H1 (cell line): ENCODE data around the gene ADCY1. TPM values are rescaled to one million over a fixed set of nuclear protein-coding genes. Genes with fewer than 3 reads are reported as not detected.

Experiments used
- BACH1 ChIP-seq: IDR thresholded peaks from 2 replicates; pipeline ENCODE4 v1.6.1; 2012; ENCODE audit warnings: low read length, improper control_type of control experiment
- BRCA1 ChIP-seq: IDR thresholded peaks from 2 replicates; pipeline ENCODE4 v1.6.1; 2012; ENCODE audit warnings: low read depth, low read length, improper control_type of control experiment
- HDAC6 ChIP-seq: IDR thresholded peaks from one replicate; pipeline ENCODE4 v1.7.1; 2012; ENCODE audit warnings: low read depth, mild to moderate bottlenecking, inconsistent platforms, low read length, moderate library complexity
- KDM4A ChIP-seq: IDR thresholded peaks from one replicate; pipeline ENCODE4 v1.7.1; 2012; ENCODE audit warnings: low read depth, mild to moderate bottlenecking, moderate library complexity, low read length, inconsistent platforms; ENCODE audit not compliant: severe bottlenecking
- SUZ12 ChIP-seq: fragments of 200-600 bp; sonication (generic); IDR thresholded peaks from 2 replicates; pipeline ENCODE4 v1.6.1; 2012; ENCODE audit warnings: mild to moderate bottlenecking, inconsistent platforms, low read length, moderate library complexity, mixed read lengths
- ZNF274 ChIP-seq: IDR thresholded peaks from 2 replicates; pipeline ENCODE4 v1.7.0; 2012; ENCODE audit warnings: low read length, borderline replicate concordance; ENCODE audit errors: extremely low read depth
- polyA plus RNA-seq, 7 experiments: library from polyadenylated mRNA; depleted of rRNA in 3 of 7; stranded (reverse) in 5 of 7; unstranded in 2 of 7; fragments of >200 nt in 5 of 7; fragments of 200-250 nt in 2 of 7; gene quantifications; 1 replicate in 5 of 7; 2 replicates in 1 of 7; 4 replicates in 1 of 7; pipeline versions ENCODE4 v1.2.1 to v1.2.3, GENCODE V29; 2011 to 2013; ENCODE audit warnings: missing spikeins in 2 of 7, mixed read lengths in 2 of 7
- total RNA-seq: library from RNA; stranded (reverse); fragmentation: NEBNext Ultra II Directional; extraction: Animal tissue kit (Norgen Biotek cat#: 25700); gene quantifications from 2 replicates; pipeline ENCODE4 v1.2.1, GENCODE V29; 2021
- TF ChIP-seq, protein P1 (sequence below): fragments of 300-600 bp; sonication (generic); IDR thresholded peaks from 2 replicates; pipeline ENCODE4 v1.7.1; 2012; ENCODE audit warnings: low read length, moderate library complexity, mild to moderate bottlenecking, inconsistent platforms; ENCODE audit not compliant: insufficient replicate concordance
- TF ChIP-seq, protein P2 (sequence below), 3 experiments: IDR thresholded peaks; 1 replicate in 2 of 3; 2 replicates in 1 of 3; pipeline versions ENCODE4 v1.5.1 to v1.6.1; 2011; ENCODE audit warnings: low read length in 3 of 3, mild to moderate bottlenecking in 3 of 3, inconsistent platforms in 2 of 3, low read depth in 1 of 3, moderate library complexity in 1 of 3; ENCODE audit not compliant: insufficient read depth in 1 of 3; ENCODE audit errors: control extremely low read depth in 1 of 3

ADCY1 gene
- total and polyA plus RNA-seq, 2 of the 8 experiments (the other 6 are each of a cell fraction or from before 2014, with no cell fraction given): 7.9 to 26.9 TPM

DNA sequence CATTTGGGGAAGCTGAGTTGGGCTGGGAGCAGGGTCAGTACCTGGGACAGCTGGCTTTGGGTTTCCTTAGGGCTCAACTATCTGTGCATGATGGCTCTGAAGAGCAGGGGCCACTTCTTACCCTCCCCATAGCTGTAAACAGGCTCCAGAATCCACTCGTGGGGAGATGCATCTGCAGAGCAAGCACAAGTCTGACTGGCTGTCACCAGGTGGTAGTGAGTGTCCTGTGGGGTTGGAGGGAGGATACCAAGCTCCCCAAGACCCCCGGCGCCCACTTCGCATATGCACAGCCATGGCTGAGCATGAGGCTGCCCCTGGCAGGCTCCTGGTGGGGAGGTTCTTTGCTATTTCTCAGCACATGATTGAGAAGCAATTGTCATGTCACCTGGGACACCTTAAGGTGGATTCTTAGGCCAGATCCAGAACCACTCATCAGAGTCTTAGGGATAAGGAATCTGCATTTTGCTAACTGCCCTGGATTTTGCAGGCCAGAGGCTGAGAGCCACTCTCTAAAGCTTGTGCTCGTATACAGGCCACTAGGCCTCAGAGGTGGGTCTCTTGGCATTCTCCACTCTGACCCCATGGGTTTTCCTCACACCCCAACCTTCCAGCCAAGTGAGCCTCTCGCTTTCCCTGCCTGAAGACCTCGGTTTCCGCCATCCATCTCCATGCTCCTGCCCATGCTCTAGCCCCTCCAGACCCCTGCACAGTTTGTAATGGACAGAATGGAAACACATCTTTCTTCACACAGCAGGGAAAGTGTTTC is 53.7 kb downstream of the ADCY1 start (continued):
- TF ChIP-seq, protein P1, sequence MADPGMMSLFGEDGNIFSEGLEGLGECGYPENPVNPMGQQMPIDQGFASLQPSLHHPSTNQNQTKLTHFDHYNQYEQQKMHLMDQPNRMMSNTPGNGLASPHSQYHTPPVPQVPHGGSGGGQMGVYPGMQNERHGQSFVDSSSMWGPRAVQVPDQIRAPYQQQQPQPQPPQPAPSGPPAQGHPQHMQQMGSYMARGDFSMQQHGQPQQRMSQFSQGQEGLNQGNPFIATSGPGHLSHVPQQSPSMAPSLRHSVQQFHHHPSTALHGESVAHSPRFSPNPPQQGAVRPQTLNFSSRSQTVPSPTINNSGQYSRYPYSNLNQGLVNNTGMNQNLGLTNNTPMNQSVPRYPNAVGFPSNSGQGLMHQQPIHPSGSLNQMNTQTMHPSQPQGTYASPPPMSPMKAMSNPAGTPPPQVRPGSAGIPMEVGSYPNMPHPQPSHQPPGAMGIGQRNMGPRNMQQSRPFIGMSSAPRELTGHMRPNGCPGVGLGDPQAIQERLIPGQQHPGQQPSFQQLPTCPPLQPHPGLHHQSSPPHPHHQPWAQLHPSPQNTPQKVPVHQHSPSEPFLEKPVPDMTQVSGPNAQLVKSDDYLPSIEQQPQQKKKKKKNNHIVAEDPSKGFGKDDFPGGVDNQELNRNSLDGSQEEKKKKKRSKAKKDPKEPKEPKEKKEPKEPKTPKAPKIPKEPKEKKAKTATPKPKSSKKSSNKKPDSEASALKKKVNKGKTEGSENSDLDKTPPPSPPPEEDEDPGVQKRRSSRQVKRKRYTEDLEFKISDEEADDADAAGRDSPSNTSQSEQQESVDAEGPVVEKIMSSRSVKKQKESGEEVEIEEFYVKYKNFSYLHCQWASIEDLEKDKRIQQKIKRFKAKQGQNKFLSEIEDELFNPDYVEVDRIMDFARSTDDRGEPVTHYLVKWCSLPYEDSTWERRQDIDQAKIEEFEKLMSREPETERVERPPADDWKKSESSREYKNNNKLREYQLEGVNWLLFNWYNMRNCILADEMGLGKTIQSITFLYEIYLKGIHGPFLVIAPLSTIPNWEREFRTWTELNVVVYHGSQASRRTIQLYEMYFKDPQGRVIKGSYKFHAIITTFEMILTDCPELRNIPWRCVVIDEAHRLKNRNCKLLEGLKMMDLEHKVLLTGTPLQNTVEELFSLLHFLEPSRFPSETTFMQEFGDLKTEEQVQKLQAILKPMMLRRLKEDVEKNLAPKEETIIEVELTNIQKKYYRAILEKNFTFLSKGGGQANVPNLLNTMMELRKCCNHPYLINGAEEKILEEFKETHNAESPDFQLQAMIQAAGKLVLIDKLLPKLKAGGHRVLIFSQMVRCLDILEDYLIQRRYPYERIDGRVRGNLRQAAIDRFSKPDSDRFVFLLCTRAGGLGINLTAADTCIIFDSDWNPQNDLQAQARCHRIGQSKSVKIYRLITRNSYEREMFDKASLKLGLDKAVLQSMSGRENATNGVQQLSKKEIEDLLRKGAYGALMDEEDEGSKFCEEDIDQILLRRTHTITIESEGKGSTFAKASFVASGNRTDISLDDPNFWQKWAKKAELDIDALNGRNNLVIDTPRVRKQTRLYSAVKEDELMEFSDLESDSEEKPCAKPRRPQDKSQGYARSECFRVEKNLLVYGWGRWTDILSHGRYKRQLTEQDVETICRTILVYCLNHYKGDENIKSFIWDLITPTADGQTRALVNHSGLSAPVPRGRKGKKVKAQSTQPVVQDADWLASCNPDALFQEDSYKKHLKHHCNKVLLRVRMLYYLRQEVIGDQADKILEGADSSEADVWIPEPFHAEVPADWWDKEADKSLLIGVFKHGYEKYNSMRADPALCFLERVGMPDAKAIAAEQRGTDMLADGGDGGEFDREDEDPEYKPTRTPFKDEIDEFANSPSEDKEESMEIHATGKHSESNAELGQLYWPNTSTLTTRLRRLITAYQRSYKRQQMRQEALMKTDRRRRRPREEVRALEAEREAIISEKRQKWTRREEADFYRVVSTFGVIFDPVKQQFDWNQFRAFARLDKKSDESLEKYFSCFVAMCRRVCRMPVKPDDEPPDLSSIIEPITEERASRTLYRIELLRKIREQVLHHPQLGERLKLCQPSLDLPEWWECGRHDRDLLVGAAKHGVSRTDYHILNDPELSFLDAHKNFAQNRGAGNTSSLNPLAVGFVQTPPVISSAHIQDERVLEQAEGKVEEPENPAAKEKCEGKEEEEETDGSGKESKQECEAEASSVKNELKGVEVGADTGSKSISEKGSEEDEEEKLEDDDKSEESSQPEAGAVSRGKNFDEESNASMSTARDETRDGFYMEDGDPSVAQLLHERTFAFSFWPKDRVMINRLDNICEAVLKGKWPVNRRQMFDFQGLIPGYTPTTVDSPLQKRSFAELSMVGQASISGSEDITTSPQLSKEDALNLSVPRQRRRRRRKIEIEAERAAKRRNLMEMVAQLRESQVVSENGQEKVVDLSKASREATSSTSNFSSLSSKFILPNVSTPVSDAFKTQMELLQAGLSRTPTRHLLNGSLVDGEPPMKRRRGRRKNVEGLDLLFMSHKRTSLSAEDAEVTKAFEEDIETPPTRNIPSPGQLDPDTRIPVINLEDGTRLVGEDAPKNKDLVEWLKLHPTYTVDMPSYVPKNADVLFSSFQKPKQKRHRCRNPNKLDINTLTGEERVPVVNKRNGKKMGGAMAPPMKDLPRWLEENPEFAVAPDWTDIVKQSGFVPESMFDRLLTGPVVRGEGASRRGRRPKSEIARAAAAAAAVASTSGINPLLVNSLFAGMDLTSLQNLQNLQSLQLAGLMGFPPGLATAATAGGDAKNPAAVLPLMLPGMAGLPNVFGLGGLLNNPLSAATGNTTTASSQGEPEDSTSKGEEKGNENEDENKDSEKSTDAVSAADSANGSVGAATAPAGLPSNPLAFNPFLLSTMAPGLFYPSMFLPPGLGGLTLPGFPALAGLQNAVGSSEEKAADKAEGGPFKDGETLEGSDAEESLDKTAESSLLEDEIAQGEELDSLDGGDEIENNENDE: no peak
- TF ChIP-seq ZNF274: no peak
- TF ChIP-seq SUZ12: no peak
- no peak for TF ChIP-seq BACH1
- TF ChIP-seq KDM4A: no peak
- TF ChIP-seq HDAC6: no peak
- TF ChIP-seq BRCA1: no peak
- TF ChIP-seq, protein P2, sequence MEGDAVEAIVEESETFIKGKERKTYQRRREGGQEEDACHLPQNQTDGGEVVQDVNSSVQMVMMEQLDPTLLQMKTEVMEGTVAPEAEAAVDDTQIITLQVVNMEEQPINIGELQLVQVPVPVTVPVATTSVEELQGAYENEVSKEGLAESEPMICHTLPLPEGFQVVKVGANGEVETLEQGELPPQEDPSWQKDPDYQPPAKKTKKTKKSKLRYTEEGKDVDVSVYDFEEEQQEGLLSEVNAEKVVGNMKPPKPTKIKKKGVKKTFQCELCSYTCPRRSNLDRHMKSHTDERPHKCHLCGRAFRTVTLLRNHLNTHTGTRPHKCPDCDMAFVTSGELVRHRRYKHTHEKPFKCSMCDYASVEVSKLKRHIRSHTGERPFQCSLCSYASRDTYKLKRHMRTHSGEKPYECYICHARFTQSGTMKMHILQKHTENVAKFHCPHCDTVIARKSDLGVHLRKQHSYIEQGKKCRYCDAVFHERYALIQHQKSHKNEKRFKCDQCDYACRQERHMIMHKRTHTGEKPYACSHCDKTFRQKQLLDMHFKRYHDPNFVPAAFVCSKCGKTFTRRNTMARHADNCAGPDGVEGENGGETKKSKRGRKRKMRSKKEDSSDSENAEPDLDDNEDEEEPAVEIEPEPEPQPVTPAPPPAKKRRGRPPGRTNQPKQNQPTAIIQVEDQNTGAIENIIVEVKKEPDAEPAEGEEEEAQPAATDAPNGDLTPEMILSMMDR (IDR thresholded peaks at IDR 0.05; ENCODE audit: control extremely low read depth in 1 of 3, insufficient read depth in 1 of 3, low read depth in 1 of 3, low read length in 3 of 3): no peak
